Gastrocnemius medialis (tissue), 4 donors: ENCODE measurements around the gene RBMS3.

Experiments
- CTCF ChIP-seq, 5 experiments: fragments of 450-650 bp in 3 of 5; fragments of 200-600 bp in 2 of 5; sonication (generic) in 2 of 5; IDR thresholded peaks in 4 of 5; conservative IDR thresholded peaks in 1 of 5; 1 replicate in 4 of 5; 2 replicates in 1 of 5; pipeline ENCODE4 v1.5.1; 2016 to 2019; ENCODE audit warnings: antibody characterized with exemption in 5 of 5, mild to moderate bottlenecking in 3 of 5, moderate library complexity in 3 of 5
- POLR2A ChIP-seq, 2 donors: fragments of 450-650 bp; IDR thresholded peaks; one replicate each; pipeline ENCODE4 v1.6.1; 2017; ENCODE audit warnings: antibody characterized with exemption in 2 of 2, mild to moderate bottlenecking in 2 of 2, moderate library complexity in 2 of 2

- no peak for TF ChIP-seq CTCF (IDR thresholded peaks at IDR 0.05 in 4 of 5, conservative IDR thresholded peaks at IDR 0.05 in 1 of 5)
- no peak for TF ChIP-seq POLR2A (IDR thresholded peaks at IDR 0.05)
Observed at GRCh38 chr3:29465836-29466235, 185.0 kb downstream of the RBMS3 start.
